ELF-1 (cell line): ENCODE data around the gene ZSCAN5B.
"Not testable (repeated sequence)": the region's sequence is repeated elsewhere in the genome, so short reads cannot be mapped to it uniquely, and the experiment has no call there.

Source experiments
- DNase-seq: peaks from one replicate; pipeline ENCODE4 v3.0.0-alpha.2; 2016; ENCODE audit warnings: low read depth, low spot score

The ZSCAN5B gene

DNA sequence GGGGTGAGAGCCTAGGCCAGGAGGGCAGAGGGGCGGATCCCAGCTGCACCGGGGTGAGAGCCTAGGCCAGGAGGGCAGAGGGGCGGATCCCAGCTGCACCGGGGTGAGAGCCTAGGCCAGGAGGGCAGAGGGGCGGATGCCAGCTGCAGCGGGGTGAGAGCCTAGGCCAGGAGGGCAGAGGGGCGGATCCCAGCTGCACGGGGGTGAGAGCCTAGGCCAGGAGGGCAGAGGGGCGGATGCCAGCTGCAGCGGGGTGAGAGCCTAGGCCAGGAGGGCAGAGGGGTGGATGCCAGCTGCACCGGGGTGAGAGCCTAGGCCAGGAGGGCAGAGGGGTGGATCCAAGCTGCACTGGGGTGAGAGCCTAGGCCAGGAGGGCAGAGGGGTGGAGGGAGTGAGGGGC lies 21.3 kb downstream of the ZSCAN5B start:
- not testable (repeated sequence) for DNase-seq

DNA sequence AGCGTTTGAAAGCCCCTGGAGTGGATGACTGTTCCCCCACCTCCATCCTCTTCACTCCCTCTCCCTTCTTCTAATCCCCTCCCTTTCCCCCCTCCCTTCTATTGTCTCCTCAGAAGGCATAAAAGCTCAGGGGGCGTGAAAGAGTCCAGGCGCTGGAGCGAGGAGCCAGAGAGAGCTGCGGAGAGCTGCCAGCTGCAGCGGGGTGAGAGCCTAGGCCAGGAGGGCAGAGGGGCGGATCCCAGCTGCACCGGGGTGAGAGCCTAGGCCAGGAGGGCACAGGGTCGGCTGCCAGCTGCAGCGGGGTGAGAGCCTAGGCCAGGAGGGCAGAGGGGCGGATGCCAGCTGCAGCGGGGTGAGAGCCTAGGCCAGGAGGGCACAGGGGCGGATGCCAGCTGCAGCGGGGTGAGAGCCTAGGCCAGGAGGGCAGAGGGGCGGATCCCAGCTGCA lies 21.7 kb downstream of the ZSCAN5B start, which contains the start of gene GALP:
TSS of gene GALP (plus strand) at position 148 of the 447 bp plus-strand sequence. CDS start 1,101 bp downstream, outside the sequence.
- not testable (repeated sequence) for DNase-seq

DNA sequence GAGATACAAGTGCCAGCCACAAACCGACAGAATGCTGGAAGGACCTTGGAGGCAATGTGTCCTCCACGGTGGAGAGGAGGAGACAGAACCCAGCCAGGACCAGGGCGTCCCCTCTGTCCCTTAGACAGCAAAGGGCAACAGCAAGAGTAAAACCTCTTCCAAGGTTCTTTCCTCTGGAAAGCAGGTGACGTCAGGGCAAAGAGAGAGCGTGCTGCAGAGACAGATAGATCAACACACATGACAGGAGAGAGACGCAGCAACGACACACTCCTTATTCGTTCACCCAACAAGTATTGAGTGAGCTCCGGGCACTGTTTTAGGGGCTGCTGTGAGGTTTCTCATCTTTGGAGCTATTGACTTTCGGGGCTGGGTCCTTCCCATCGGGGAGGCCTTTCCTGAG lies 23.0 kb downstream of the ZSCAN5B start:
- no peak for DNase-seq

DNA sequence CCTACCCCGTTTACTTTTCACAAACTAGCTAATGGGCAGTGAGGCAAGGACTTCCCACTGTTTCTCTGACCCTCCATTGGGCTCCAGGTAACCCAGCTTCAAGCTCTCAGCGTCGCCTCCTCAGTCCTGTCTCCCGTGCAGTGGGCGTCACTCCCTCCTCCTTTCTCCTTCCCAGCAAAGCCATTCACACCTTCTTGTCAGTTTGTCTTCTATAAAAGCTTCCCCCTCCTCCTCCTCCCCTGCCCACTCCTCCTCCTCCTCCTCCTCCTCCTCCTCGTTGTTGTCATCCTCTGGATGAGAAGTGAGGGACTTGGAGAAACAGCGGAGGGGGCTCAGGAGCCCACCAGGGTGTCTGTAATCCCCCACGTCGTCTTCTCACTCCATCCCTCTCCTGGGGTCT lies 23.5 kb downstream of the ZSCAN5B start:
- no peak for DNase-seq

DNA sequence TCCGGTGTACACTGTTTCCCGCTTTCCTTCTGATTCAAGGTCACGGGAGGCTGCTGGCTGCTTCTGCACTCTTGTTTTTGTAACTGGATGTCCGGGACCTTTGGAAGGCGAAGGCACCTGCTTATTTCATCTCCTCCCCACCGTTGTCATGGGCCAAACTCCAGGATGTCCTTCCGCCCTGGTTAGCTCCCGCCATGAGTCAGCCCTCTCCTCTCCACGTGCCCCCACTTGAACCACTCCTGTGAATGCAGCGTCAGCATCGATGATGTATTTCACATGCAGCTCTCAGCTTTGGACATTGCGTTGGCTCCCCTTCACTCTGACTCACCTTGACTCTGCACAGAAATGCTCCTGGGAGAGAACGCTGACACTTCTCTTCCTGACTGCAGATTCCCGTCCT lies 27.3 kb downstream of the ZSCAN5B start:
- no peak for DNase-seq

DNA sequence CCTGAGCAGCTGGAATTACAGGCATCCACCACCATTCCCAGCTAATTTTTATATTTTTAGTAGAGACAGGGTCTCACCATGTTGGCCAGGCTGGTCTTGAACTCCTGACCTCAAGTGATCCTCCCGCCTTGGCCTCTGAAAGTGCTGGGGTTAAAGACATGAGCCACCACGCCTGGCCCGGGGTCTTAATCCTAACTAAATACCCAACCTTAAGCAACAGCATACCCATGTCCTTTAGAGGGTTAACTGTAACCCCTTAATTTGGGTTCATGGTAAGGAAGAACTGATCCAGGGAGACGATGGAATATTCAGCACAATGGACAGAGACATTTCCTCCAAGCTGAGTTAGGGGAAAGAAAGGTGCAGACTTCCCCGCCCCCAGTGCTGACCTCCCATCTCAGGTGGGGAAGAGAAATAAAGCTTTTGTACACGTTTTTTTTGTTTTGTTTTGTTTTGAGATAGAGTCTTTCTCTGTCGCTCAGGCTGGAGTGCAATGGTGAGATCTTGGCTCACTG lies 30.5 kb downstream of the ZSCAN5B start:
- DNase-seq: no peak

DNA sequence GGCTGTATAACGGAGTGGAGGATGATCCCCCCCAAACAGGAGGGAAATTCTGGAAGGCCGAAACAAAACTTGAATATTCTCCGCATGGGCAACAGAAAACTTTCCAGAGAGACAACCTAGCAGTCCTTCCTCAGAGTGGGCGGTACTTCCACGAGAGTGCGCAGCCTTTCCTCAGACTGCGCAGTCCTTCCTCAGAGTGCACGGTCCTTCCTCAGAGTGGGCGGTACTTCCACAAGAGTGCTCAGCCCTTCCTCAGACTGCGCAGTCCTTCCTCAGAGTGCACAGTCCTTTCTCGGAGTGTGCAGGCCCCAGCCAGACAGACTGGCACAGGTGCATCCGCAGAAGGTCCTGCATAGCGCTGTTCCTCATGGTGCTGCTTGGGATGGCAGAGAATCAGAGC lies 34.5 kb downstream of the ZSCAN5B start:
- no peak for DNase-seq

DNA sequence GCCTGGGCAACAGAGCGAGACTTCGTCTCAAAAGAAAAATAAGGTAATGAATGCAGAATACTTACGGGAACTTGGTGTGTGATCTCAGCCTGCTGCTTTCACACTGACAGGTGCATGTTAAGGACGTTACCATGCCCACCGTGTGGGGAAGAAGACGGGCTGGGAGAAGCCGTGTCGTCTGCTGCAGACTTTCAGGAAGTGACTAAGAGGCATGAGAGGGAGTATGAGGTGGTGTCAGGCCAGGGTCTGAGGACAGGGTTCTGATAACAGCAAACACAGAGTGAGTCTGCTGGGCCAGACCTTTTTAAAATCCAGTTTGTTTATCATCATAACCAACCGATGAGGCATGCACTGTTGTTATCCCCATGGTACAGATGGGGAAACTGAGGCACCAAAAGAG lies 35.3 kb downstream of the ZSCAN5B start:
- DNase-seq: no peak

DNA sequence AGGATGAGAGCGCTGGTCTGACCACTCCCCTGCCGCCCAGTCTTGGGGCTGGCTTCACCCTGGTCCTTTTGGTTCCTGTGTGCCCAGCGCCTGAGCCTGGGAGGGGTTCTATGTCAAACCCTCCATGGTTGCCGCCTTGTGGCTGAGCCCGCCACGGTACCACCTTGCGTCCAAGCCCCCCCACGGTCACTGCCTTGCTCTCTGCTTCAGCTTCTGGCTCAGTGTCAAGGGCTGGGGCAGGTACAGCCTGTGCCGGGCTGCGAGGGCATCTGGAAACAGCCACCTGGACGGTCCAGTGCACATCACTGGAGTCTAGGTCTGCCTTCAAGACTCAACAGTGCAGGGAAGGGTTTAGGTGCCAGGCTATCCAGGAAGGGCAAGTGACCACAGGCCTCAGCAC lies 36.0 kb downstream of the ZSCAN5B start:
- DNase-seq: no peak

DNA sequence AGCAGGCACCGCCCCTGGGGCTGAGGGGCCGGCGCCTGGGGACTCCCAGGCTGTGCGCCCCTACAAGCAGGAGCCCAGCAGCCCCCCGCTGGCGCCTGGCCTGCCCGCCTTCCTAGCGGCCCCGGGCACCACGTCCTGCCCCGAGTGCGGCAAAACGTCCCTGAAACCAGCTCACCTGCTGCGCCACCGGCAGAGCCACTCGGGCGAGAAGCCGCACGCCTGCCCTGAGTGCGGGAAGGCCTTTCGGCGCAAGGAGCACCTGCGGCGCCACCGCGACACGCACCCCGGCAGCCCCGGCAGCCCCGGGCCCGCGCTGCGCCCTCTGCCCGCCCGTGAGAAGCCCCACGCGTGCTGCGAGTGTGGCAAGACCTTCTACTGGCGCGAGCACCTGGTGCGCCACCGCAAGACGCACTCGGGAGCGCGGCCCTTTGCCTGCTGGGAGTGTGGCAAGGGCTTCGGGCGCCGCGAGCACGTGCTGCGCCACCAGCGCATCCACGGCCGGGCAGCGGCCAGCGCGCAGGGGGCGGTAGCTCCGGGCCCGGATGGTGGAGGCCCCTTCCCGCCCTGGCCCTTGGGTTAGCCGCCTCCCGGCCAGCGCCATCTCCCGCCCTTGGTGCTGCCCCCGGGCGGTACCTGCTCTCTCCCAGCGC lies 37.8 kb downstream of the ZSCAN5B start:
- DNase-seq: no peak

DNA sequence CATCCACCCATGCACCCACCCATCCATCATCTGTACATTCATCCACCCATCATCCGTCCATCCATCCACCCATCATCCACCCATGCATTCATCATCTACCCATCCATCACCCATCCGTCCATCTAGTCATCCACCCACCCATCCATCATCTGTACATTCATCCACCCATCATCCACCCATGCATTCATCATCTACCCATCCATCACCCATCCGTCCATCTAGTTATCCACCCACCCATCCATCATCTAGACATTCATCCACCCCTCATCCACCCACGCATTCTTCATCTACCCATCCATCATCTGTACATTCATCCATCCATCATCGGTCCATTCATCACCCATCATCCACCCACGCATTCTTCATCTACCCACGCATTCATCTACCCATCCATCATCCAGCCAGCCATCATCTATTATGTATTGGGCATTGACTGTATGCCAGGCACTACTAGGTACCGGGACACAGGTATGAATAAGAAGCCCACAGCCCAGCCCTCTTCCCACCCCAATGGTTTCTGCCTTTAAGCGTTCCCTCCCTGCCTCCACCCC lies 38.5 kb downstream of the ZSCAN5B start:
- peak; percentile 29 for DNase-seq

DNA sequence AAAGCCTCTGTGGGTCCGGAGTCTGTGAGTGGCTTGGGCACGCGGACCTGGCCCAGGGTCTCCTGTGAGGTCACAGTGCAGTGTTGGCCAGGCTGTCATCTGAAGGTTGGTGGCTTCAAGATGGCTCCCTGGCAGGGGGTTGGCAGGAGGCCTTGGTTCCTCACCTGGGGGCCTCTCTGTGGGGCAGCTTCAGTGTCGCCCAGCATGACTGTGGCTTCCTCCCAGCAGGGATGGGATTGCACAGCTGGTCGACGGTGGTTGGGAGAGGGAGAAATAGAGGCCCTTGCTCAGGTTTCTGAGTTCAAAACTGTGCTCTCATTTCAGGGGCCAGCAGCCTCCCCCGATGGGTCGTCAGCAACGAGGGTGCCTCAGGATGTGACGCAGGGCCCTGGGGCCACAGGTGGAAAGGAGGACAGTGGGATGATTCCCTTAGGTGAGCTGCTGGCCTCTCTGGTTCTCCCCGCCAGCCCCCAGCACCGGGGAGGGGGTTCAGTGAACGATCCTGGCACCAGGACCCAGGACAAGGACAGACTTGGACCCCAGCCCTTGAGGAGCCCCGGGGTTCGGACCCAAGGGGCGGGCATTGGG lies 39.3 kb downstream of the ZSCAN5B start:
- DNase-seq: no peak

DNA sequence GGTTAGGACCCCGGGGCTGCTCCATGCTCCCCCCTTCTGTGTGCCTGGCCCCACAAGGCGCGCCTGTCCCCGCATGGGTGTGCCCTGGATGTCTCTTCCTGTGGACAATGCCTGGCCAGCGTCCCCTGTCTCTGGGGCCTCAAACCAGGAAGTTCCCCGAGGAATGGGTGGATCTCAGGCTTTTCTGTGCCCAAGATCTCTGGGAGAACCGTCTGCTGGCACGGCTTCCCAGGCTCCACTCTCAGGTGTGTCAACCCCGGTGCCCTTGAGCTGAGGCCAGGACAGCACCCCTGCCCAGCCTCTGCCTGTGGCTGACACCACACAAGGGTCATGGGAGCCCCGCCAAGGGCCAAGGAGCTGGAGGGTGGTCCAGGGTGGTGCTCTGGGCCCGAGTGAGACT lies 40.8 kb downstream of the ZSCAN5B start:
- DNase-seq: no peak

DNA sequence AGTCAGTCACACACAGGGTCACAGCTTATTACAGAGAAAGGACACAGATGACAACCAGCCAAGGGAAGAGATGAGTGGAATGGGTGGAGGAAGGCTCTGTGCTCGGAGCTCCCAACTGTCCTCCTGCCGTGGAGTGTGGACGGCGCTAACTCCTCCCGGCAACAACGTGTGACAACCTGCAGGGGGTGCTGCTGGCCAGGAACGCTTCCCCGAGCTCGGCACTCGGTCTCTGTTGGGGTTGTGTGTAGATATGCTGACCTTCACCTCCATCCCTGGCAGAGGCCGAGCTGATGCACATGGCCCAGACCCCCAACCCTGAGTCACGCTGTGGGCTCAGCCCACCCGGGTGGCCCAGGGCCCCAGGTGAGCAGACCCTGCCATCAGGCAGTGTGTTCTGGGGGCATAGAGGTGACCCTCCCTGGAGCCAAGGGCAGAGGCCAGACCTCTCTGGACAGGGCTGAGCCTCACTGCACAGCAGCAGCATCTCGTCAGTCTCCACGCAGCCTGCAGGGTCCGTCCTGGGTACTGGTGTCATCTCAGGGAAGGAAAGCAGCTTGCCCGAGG lies 42.4 kb downstream of the ZSCAN5B start:
- peak; percentile 50 for DNase-seq

DNA sequence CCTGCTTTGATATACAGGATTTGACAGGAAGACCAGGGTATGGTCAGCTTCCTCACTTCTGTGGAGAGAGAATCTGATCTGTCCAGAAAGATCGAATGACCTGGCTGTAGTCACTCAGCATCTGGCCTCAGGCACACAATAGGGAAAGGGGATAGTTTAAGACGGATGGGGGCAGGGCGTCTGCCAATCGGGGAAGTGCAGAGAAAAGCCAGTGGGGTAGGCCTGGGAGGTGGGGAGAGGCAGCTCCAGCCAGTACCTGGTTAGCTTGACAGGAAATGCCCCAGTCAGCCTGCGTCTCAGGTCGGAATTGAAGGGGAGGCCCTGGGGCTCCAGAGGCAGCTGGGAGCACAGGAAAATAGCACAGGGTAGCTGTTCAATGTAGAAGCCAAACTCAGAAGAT lies 44.1 kb downstream of the ZSCAN5B start:
- peak; percentile 96 for DNase-seq

DNA sequence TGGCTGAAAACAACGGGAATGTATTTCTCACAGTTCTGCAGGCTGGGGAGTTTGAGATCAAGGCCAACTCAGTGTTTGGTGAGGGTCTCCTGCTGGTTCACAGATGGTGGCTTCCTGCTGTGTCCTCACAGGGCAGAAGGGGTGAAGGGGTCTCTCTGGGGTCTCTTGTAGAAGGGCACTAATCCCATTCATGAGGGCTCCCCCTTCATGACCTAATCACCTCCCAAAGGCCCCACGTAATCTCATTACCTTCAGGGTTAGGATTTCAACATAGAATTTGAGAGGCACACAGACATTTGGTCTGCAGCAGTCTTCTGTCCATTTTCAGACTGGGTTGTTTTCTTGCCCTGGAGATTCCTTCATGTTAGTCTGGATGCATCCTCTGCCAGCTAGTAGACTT lies 44.9 kb downstream of the ZSCAN5B start:
- DNase-seq: no peak

DNA sequence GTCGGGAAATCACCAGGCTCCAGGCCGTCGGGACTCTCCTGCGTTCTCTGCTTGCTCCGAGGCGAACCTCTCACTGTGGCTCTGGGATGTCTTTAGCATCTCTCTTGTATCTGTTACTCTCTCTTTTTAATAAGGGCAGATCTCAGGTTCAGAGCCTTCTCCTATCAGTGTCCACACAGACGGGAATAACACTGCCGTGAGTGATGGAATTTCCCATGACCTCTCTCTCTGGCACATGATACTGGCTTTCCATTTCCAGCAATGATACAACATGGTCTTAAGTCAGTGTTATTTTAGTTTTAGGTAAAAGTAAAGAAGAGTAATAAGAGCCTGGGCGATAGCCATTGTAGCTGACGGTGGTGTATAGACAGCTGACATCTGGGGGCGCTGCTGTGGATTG lies 47.2 kb downstream of the ZSCAN5B start:
- no peak for DNase-seq

DNA sequence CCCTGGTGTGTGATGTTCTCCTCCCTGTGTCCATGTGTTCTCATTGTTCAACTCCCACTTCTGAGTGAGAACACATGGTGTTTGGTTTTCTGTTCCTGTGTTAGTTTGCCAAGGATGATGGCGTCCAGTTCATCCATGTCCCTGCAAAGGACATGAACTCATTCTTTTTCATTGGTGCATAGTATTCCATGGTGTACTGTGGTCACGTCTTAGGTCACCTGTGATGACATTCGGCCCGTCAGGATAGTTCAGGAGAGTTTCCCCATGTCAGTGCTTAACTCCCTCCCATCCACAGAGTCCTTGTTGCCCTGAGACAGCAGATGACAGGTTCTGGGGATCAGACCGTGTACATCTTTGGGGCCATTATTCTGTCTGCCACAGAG lies 47.9 kb downstream of the ZSCAN5B start:
- no peak for DNase-seq

DNA sequence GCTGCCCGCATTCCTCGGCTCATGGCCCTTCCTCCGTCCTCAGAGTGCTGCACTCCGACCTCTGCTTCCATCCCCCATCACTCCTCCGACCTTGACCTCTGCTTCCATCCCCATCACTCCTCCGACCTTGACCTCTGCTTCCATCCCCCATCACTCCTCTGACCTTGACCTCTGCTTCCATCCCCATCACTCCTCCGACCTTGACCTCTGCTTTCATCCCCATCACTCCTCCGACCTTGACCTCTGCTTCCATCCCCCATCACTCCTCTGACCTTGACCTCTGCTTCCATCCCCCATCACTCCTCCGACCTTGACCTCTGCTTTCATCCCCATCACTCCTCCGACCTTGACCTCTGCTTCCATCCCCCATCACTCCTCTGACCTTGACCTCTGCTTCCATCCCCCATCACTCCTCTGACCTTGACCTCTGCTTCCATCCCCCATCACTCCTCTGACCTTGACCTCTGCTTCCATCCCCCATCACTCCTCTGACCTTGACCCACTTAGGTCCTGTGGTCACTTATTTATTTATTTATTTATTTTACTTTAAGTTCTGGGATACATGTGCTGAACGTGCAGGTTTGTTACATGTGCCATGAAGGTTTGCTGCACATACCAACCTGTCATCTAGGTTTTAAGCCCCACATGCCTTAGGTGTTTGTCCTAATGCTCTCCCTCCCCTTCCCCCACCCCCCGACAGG lies 48.5 kb downstream of the ZSCAN5B start:
- DNase-seq: not testable (repeated sequence)

DNA sequence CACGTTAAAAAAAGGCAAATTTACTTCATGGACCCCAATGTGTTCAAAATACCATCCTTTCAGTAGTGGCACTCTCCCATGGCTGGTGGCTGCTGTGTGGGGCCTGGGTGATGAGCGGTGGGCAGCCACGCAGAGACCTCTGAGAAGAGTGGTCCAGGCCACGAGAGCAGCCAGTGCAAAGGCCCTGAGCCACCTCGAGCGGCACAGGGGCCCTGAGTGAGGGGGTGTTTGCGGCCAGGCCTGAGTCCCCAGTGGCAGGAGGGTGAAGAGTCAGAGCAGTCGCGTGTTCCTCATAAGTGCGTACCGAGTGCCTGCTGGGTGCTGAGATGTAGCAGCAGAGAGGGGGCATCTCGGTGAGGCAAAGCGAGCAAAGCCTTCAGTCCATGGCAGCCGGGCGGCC lies 49.5 kb downstream of the ZSCAN5B start:
- DNase-seq: no peak

DNA sequence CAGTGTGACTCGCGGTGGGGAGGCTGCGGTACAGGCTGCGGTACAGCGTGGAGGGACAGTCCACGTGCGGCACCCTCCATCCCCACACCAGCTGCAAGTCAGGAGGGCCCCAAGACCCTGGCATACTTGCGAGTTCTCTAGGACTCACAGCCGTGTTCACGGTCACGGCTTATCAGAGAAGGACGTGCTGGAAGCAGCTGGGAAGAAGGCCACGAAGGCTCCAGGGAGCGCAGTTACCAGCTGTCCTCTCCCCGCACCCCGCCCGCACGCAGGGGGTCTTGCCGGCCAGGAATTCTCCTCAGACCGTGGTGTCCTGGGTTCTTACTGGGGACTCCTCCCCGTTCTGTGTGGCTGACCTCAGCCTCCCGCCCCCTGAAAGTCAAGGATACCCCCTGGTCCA lies 50.3 kb downstream of the ZSCAN5B start:
- no peak for DNase-seq

DNA sequence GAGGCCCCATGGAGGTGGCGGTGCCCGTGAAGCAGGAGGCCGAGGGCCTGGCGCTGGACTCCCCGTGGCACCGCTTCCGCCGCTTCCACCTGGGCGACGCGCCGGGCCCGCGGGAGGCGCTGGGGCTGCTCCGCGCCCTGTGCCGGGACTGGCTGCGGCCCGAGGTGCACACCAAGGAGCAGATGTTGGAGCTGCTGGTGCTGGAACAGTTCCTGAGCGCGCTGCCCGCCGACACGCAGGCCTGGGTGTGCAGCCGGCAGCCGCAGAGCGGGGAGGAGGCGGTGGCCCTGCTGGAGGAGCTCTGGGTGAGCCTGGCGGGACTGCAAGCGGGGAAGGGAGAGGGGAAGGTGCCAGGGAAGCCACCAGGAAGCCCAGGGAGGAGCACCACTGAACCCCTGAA lies 50.7 kb downstream of the ZSCAN5B start:
- DNase-seq: no peak
